ENCODE results near the gene TRABD2B.

The TRABD2B gene

GRCh38 chr1:47732489-47732888 is 264.7 kb downstream of the TRABD2B start:
- DNase-seq: no peak
- intact Hi-C loops (cut with DNase I): no loop called here

DNA sequence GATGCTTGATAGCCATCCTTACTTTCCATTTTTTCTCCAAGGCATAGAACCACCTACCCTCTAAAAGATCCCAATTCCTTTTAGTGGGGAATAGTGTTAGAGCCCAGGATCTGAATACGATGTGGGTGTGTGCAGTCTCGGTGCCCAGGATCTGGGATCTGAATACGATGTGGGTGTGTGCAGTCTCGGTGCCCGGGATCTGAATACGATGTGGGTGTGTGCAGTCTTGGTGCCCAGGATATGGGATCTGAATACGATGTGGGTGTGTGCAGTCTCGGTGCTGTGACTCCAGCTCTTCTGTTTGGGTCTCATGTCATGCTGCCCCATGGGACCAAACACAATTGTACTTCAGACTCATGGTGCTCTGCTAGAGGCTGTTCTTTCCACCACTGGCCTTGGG is 265.5 kb downstream of the TRABD2B start:
- no peak for DNase-seq
- intact Hi-C loops (cut with DNase I): no loop called here

DNA sequence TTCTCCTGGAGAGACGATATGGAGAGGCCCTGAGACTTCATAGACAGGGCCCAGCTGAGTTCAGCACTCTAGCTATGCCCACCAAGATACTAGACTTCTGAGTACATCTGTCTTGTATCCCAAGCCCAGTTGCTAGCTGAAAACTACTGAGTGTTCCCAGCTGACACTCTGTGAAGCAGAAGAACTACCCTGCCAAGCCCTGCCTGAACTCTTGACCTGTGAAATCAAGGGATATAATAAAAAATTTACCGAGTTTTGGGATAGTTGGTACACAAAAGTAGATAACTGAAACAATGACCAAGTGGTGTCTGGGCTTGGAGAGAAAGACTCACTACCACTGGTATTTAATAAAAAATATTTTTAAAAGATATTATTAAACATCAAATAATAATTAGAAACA is 267.5 kb downstream of the TRABD2B start:
- intact Hi-C loops (cut with DNase I): no loop called here

GRCh38 chr1:47727697-47728085 is 269.5 kb downstream of the TRABD2B start:
- no peak for DNase-seq
- intact Hi-C loops (cut with DNase I): no loop called here

More for the DNA sequence above, 267.5 kb downstream of the TRABD2B start:
- no peak for DNase-seq

DNA sequence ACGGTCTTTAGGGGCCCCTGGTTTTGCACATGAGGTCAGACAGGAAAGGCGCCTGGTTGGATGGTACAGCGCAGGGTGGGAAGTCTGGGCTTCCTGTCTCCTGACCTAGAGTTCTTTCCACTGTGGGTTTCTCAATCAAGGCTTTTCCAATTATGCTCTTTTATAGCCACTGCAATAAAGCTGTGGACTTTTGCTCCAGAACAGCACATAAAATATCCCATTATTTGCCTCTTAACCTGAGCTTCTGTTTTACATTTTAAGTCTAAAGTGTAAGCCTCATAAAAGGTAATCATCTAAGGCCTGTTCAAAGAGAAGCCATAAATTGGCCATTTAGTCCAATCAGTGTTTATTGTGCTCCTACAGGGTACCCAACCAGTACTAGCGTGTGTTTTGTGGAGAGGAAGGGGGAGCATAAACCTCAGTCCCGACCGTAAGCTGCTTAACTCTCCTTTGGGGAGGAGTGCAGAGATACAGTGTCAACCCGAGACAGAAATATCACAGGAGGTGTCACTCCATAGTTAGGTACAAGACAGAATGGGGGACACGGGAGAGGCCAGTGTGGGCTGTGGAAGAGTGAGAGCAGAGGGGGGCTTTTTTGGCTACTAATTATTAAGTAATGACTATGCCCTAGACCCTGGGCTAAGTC is 270.0 kb downstream of the TRABD2B start:
- intact Hi-C loops (cut with DNase I): no loop called here

GRCh38 chr1:47725992-47726855 is 271.0 kb downstream of the TRABD2B start:
- intact Hi-C loops (cut with DNase I): no loop called here
- DNase-seq: peak; percentile 65 to 92 (median 84)

More for the DNA sequence above, 270.0 kb downstream of the TRABD2B start:
- DNase-seq: no peak

DNA sequence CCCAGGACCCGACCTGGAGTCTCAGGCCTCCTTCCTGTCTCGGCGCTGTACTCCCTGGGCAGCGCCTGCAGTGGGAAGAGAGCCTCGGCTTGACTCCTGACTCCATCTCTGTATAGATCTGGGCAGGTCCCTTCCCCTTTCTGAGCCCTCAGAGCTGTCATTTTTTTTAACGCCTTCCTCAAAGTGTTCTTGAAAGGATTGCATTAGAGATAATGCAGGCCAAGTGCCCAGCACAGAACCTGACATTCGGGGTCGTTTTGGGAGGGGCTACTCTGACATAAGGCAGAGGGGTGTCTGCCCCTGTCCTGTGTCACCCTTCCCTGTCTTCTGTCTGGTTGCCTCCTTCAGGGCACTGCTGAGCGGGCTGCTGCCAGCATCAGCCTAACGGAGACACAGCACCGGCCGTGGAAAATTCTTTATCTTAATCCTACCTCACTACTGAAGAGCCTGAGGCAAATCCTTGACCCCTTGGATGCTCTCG is 271.6 kb downstream of the TRABD2B start:
- no peak for DNase-seq
- intact Hi-C loops (cut with DNase I): no loop called here

- DNase-seq: no peak
- intact Hi-C loops (cut with DNase I): no loop called here
These were observed 272.1 kb downstream of the TRABD2B start for GRCh38 chr1:47725000-47725473.

DNA sequence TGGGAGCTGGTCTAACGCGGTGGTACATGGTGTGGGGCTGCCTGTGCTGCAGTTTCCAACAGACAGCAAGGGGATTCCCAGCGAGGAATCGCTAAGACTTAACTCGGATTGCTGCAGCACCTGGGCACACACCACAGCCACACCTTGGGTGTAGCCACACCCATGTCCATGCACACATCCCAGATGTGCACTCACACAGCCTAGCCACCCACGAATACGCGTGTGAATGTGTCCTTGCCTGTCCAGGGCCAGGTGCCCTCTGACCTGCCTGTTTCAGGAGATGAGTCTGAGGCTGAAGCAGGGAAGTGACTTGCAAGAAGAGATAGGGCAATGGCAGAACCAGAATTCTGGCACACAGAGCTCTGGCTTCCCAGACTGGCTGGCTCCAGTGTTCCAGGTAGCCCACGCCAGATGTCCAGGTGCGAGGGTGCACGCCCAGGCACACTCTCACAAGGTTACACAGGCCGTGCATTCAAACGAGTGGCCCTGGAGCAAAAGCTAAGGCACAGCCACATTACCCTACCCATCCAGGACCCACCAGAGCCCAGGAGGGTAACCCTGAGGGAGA is 272.7 kb downstream of the TRABD2B start:
- peak in 1 of 42 donors; percentile 29 for DNase-seq
- intact Hi-C loops (cut with DNase I): no loop called here

DNA sequence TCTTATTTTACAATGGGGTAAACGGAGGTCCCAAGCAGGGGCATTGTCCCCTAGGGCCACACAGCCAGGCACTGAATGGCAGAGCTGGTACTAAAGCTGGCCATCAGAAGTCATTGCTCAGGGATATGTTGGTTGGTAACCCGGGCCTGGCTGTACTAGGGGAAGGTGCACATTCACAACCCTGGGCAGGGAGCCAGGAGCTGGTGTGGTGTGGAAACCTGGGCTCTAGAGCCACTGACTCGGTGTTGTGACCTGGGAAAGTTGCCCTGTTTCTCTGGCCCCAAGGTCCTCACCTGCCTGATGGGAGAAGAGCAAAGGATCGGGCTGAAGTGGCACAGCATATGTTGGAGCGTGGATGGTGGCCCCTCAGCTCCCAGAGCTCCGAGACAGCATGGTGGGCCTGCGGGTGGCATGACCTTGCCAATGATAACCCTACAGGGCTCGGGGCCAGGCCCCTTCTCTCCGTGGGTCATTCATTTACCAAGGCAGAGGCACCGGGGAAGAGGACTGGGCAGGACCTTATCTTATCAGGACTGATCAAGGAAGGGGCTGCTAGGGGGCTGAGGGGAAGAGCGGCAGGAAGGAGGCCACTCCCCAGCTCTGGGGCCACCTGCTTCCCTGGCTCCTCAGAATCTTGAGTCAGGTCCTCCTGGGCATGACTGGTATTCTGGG is 274.1 kb downstream of the TRABD2B start:
- DNase-seq: peak in 1 of 42 donors; percentile 27
- intact Hi-C loops (cut with DNase I): no loop called here

DNA sequence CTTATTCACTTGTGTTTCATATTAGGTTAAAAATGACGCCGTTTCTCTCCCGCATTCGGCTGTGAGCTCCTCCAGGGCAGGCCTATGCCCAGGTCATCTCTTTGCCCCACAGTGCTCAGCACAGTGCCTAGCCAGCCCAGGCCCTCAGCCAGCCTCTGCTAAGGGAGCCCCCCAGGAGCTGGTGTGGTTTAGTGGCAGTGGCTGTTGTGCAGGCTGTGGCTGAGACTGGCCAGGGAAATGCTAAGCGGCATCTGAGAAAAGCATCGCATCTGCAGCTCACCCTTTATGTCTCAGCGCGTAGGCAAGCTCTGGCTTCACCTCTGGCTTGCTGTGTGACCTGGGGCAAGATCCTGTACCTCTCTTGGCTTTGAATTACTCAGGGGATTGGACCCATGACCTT is 275.1 kb downstream of the TRABD2B start:
- intact Hi-C loops (cut with DNase I): no loop called here
- DNase-seq: no peak

DNA sequence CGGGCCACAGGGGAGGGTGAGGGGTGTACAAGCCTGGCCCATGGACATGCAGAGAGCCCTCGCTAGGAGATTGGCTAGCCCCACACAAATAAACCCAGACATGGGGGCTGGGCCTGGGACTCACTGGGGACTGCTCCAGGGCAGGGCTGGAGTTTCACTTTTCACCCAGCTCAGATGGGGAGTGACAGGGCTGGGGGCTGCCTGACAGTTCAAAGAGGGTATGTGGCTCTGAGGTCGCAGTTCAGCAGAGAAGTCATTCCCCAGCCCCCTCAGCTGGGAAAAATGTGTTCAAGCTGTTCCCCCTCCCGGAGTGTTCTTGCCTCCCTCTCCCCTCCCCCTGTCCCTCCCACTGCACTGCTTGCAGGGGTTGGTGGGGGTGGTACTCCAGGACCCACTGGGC is 277.1 kb downstream of the TRABD2B start:
- intact Hi-C loops (cut with DNase I): no loop called here
- DNase-seq: no peak

DNA sequence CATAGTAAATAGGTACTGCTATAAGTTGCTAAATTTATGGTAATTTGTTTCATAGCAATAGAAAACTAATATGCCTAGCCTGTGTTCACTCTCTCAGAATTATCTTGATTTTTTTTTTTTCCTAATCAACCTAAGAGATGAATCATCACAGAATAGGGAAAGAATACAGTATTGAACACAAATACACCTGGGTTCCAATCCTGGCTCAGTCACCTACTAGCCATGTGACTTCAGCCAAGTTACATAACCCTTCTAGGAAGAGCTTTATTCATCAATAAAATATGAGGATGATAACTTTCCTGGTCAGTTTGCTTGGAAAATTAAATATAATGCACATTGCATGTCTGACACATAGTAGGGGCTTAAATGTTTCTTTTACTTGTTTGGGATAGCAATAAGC is 279.8 kb downstream of the TRABD2B start:
- DNase-seq: no peak
- intact Hi-C loops (cut with DNase I): no loop called here

- intact Hi-C loops (cut with DNase I): loop anchor here (5.0 kb wide), 1 partner anchor 277 kb away; the partner anchor contains the start of gene FOXD2
These were observed 283.0 kb downstream of the TRABD2B start for GRCh38 chr1:47713975-47714767.

GRCh38 chr1:47713333-47713953 is 283.7 kb downstream of the TRABD2B start:
- intact Hi-C loops (cut with DNase I): loop anchor here (5.0 kb wide), 1 partner anchor 276 kb away; the partner anchor contains the start of gene FOXD2

More at GRCh38 chr1:47713975-47714767, 283.0 kb downstream of the TRABD2B start:
- no peak for DNase-seq

DNA sequence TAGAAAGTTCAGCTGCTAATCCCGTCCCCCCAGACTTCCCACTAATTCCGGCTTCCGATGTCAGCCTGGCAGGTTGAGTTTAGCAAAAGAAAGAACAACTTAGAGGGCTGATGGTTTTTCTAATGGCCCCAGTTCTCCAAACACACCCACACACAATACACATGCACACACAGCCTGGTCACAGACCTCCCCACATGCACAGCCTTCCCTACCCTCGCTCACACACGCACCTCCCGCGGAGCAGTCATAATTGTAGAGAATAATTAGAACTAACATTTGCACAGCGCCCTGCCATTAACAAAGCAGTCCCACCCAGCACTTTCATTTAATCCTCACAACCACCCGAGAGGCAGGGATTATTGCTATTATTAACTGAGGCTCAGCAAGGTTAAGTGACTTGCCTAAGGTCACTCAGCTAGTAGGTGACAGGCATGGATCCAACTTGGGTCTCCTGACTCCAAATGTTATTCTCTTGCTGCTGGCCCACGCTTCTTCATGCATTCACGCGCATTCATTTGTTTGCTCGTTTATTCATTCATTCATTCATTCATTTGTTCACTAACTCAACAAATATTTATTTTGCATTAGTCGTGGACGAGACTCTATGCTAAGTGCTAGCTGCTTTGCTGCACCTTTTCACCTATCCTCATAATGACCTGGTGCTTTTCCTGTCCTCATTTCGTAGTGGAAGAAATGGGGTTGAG is 284.4 kb downstream of the TRABD2B start:
- intact Hi-C loops (cut with DNase I): loop anchor here (5.0 kb wide), 1 partner anchor 275 kb away; the partner anchor contains the start of gene FOXD2
- DNase-seq: no peak

More at GRCh38 chr1:47713333-47713953, 283.7 kb downstream of the TRABD2B start:
- DNase-seq: no peak

DNA sequence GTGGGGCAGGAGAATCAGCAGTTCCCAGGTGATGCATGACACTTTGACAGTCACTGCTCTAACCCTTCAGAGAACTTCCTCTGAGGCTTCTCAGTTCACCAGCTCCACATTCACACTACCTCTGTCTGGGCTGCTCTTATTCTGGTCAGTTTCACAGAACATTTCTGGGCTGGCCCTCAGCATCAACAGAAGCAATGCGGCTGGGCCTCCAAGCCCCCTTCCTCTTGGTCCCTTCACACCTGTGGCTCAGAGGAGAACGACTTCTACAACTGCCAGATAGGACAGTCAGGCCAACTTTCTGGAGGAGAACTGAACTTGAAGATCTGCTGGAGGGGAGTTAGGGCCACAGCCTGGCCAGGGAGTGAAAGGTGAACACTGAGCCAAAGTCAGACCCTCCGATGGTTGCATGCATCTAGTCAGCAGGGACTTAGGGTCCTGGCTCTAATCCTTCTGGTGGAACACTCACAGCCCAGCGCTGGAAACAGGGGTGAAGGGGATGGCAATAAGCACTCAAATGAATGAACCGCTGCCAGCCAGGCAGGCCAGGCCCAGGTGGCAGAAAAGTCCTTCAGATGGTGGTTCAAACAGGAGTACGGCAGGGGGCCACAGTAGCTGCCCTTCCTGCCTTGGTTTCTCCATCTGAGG is 285.2 kb downstream of the TRABD2B start:
- intact Hi-C loops (cut with DNase I): loop anchor here (5.0 kb wide), 1 partner anchor 275 kb away; the partner anchor contains the start of gene FOXD2
- no peak for DNase-seq

All from head of caudate nucleus (tissue), 42 donors.